Measurements from ENCODE around the gene ITM2B. TPM values are rescaled to one million over a fixed set of nuclear protein-coding genes. Genes with fewer than 3 reads are reported as not detected.

Gene ITM2B
- total RNA-seq, 1 experiment from 2014 or later, result 224 TPM

GRCh38 chr13:48220592-48220980 lies 12.4 kb upstream of the ITM2B start:
- Histone ChIP-seq H3K9me3 (no peaks in the 10 kb centered on the region; the same call in 1 of the 2 replicates), H3K4me1 (no peaks in the 10 kb centered on the region), H3K27me3 (replicated peaks; ENCODE audit: control insufficient read depth, insufficient read depth, low read length) (no peaks in the 10 kb centered on the region), H3K36me3 (ENCODE audit: control insufficient read depth, insufficient read depth, low read length) (no peaks in the 10 kb centered on the region), H3K4me3 (ENCODE audit: low read depth, low read length) (no peak overlapping the region)
- no peak for DNase-seq
- Mint-ChIP-seq H3K9me3 (ENCODE audit: unreplicated experiment) (peaks cover 7% of the 10 kb centered on the region), H3K27ac (ENCODE audit: unreplicated experiment) (no peak overlapping the region), H3K27me3 (ENCODE audit: insufficient read depth, unreplicated experiment) (no peaks in the 10 kb centered on the region), H3K36me3 (ENCODE audit: insufficient read depth, unreplicated experiment) (no peaks in the 10 kb centered on the region), H3K4me1 (ENCODE audit: low read depth, unreplicated experiment) (peaks cover 5% of the 10 kb centered on the region), H3K4me3 (ENCODE audit: unreplicated experiment) (no peak overlapping the region)
- POLR2A ChIA-PET, result no interaction called here
- intact Hi-C loops (cut with micrococcal nuclease; ENCODE audit: unreplicated experiment), result no loop called here
- CTCF ChIA-PET, result no interaction called here
- no TSS peak for BruUV-seq (replicated peaks)
- TF ChIP-seq, protein P1, sequence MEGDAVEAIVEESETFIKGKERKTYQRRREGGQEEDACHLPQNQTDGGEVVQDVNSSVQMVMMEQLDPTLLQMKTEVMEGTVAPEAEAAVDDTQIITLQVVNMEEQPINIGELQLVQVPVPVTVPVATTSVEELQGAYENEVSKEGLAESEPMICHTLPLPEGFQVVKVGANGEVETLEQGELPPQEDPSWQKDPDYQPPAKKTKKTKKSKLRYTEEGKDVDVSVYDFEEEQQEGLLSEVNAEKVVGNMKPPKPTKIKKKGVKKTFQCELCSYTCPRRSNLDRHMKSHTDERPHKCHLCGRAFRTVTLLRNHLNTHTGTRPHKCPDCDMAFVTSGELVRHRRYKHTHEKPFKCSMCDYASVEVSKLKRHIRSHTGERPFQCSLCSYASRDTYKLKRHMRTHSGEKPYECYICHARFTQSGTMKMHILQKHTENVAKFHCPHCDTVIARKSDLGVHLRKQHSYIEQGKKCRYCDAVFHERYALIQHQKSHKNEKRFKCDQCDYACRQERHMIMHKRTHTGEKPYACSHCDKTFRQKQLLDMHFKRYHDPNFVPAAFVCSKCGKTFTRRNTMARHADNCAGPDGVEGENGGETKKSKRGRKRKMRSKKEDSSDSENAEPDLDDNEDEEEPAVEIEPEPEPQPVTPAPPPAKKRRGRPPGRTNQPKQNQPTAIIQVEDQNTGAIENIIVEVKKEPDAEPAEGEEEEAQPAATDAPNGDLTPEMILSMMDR (IDR thresholded peaks at IDR 0.05; ENCODE audit: insufficient read depth in 1 of 2, low read depth in 1 of 2, low read length in 1 of 2, severe bottlenecking in 1 of 2, unreplicated experiment in 1 of 2), result no peak

DNA sequence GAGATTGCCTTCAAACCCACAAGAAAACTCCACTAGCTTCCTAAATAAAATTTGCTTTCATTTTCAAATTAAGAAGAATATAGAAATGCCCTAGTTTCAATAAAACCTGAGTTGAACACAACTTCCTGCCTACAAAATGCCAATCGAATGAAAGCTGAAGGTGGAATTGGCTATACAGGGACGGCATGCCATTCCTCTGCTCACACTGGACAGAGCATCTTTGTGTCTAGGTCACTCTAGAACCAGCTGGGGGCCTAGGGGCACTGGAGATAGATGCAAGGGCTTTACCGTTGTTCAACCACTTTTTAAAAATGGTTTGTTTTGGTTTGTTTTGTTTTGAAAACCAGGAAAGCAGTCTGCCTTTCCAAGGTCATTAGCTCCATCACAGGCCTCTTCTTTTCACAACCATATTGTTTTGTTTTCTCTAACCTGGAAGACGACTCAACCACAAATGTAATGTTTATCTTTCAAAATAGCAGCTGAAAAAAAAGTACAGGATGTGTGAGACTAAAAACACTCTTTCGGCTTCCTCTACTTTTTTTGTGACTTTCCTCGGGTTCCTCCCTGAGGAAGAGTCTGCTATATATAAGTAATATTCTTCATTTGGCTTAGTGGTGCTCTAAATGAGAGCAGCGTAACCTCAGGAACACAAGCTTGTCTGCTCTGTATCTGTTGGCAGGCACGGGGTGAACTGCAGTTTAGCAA lies 11.9 kb upstream of the ITM2B start:
- H3K4me1 ChIP-seq, result no peaks in the 10 kb centered on the region
- Mint-ChIP-seq H3K9me3 (ENCODE audit: unreplicated experiment) (peaks cover 1% of the 10 kb centered on the region), H3K27ac (ENCODE audit: unreplicated experiment) (no peak overlapping the region), H3K4me1 (ENCODE audit: low read depth, unreplicated experiment) (peaks cover 5% of the 10 kb centered on the region), H3K27me3 (ENCODE audit: insufficient read depth, unreplicated experiment) (no peaks in the 10 kb centered on the region), H3K36me3 (ENCODE audit: insufficient read depth, unreplicated experiment) (no peaks in the 10 kb centered on the region), H3K4me3 (ENCODE audit: unreplicated experiment) (no peak overlapping the region)
- ChIA-PET CTCF (no interaction called here), POLR2A (interaction anchor here (0.8 kb wide), 1 partner anchor 14 kb away, joined by 3 read pairs; no protein-coding TSS in a partner anchor)
- no peaks in the 10 kb centered on the region; the same call in 1 of the 2 replicates for H3K9me3 ChIP-seq
- TF ChIP-seq, protein P1 (IDR thresholded peaks at IDR 0.05; ENCODE audit: insufficient read depth in 1 of 2, low read depth in 1 of 2, low read length in 1 of 2, severe bottlenecking in 1 of 2, unreplicated experiment in 1 of 2), result no peak
- H3K27me3 ChIP-seq (replicated peaks; ENCODE audit: control insufficient read depth, insufficient read depth, low read length), result no peaks in the 10 kb centered on the region
- no peak overlapping the region for H3K4me3 ChIP-seq (ENCODE audit: low read depth, low read length)
- BruUV-seq (replicated peaks), result no TSS peak
- DNase-seq, result no peak
- intact Hi-C loops (cut with micrococcal nuclease; ENCODE audit: unreplicated experiment), result no loop called here
- H3K36me3 ChIP-seq (ENCODE audit: control insufficient read depth, insufficient read depth, low read length), result no peaks in the 10 kb centered on the region

- POLR2A ChIA-PET, result interaction anchor here (0.8 kb wide), 1 partner anchor 14 kb away, joined by 3 read pairs; no protein-coding TSS in a partner anchor
- H3K27ac Mint-ChIP-seq (ENCODE audit: unreplicated experiment), result no peak overlapping the region
- no peak overlapping the region for H3K4me3 ChIP-seq (ENCODE audit: low read depth, low read length)
These were observed 11.3 kb upstream of the ITM2B start for GRCh38 chr13:48221686-48222187.

More at GRCh38 chr13:48221686-48222187, 11.3 kb upstream of the ITM2B start:
- Mint-ChIP-seq H3K4me3 (ENCODE audit: unreplicated experiment) (no peak overlapping the region), H3K9me3 (ENCODE audit: unreplicated experiment) (no peaks in the 10 kb centered on the region), H3K4me1 (ENCODE audit: low read depth, unreplicated experiment) (peaks cover 5% of the 10 kb centered on the region), H3K27me3 (ENCODE audit: insufficient read depth, unreplicated experiment) (no peaks in the 10 kb centered on the region), H3K36me3 (ENCODE audit: insufficient read depth, unreplicated experiment) (no peaks in the 10 kb centered on the region)
- Histone ChIP-seq H3K27me3 (replicated peaks; ENCODE audit: control insufficient read depth, insufficient read depth, low read length) (no peaks in the 10 kb centered on the region), H3K4me1 (no peaks in the 10 kb centered on the region), H3K9me3 (no peaks in the 10 kb centered on the region; the same call in 1 of the 2 replicates), H3K36me3 (ENCODE audit: control insufficient read depth, insufficient read depth, low read length) (no peaks in the 10 kb centered on the region)
- TF ChIP-seq, protein P1 (IDR thresholded peaks at IDR 0.05; ENCODE audit: insufficient read depth in 1 of 2, low read depth in 1 of 2, low read length in 1 of 2, severe bottlenecking in 1 of 2, unreplicated experiment in 1 of 2), result no peak
- intact Hi-C loops (cut with micrococcal nuclease; ENCODE audit: unreplicated experiment), result no loop called here
- no peak for DNase-seq
- CTCF ChIA-PET, result no interaction called here
- no TSS peak for BruUV-seq (replicated peaks)

All from Caco-2 (cell line).